CD4-positive, alpha-beta T cell (primary cell): ENCODE data around the gene PRKN. TPM values are rescaled to one million over a fixed set of nuclear protein-coding genes. Genes with fewer than 3 reads are reported as not detected.

ENCODE experiments used
- ATAC-seq: fragments of 200-7000 bp; cut with Tn5 transposase; one replicate; pipeline ENCODE4 v1.10.0; 2022; ENCODE audit warnings: mild to moderate bottlenecking; ENCODE audit not compliant: poor library complexity
- CTCF ChIA-PET: fragments of 350-600 bp; sonication (Branson Sonifier 250); formaldehyde crosslinking; loops from one replicate; lab custom pipeline; 2021; ENCODE audit warnings: antibody characterized with exemption, inconsistent platforms; lab: Charles Lee
- POLR2A ChIA-PET: fragments of 350-600 bp; sonication (Branson Sonifier 250); formaldehyde crosslinking; loops from one replicate; lab custom pipeline; 2021; ENCODE audit warnings: antibody characterized with exemption, inconsistent platforms; lab: Charles Lee
- DNase-seq, 14 experiments: peaks; one replicate each; pipeline ENCODE4 v3.0.0-alpha.2; 2013 to 2020; ENCODE audit warnings: mixed read lengths in 2 of 14
- H3K27ac ChIP-seq, 2 donors: one replicate each; pipeline versions ENCODE4 v1.5.1 to v1.7.0; 2013; ENCODE audit warnings: low read length in 2 of 2, low read depth in 1 of 2, mild to moderate bottlenecking in 1 of 2
- H3K27me3 ChIP-seq, 2 experiments: 1 replicate in 1 of 2; 2 replicates in 1 of 2; pipeline versions ENCODE4 v1.6.1 to v1.7.0; 2013; ENCODE audit warnings: low read length in 2 of 2, control low read depth in 1 of 2, mild to moderate bottlenecking in 1 of 2, moderate library complexity in 1 of 2; ENCODE audit not compliant: insufficient read depth in 2 of 2, control insufficient read depth in 1 of 2
- H3K36me3 ChIP-seq: one replicate; pipeline ENCODE4 v1.6.1; 2013; ENCODE audit warnings: low read length, control low read depth; ENCODE audit not compliant: insufficient read depth
- H3K4me1 ChIP-seq: one replicate; pipeline ENCODE4 v1.6.1; 2013; ENCODE audit warnings: low read length, control low read depth; ENCODE audit not compliant: insufficient read depth
- H3K4me3 ChIP-seq: one replicate; pipeline ENCODE4 v1.5.1; 2013; ENCODE audit warnings: mild to moderate bottlenecking, low read length, moderate library complexity
- H3K9me3 ChIP-seq, 2 experiments: 1 replicate in 1 of 2; 2 replicates in 1 of 2; pipeline versions ENCODE4 v1.6.1 to v1.7.0; 2013; ENCODE audit warnings: low read length in 2 of 2, mild to moderate bottlenecking in 2 of 2, control low read depth in 1 of 2, moderate library complexity in 1 of 2; ENCODE audit not compliant: control insufficient read depth in 1 of 2, insufficient read depth in 1 of 2
- H3K27ac Mint-ChIP-seq: one replicate; pipeline ENCODE4 v1.8.0; 2020; ENCODE audit warnings: mixed read lengths
- H3K27me3 Mint-ChIP-seq: one replicate; pipeline ENCODE4 v1.8.0; 2021; ENCODE audit warnings: mixed read lengths
- H3K36me3 Mint-ChIP-seq: one replicate; pipeline ENCODE4 v1.8.0; 2021; ENCODE audit warnings: low read depth, mixed read lengths
- H3K4me1 Mint-ChIP-seq: one replicate; pipeline ENCODE4 v1.8.0; 2021; ENCODE audit warnings: low read depth, mixed read lengths
- H3K4me3 Mint-ChIP-seq: one replicate; pipeline ENCODE4 v1.8.0; 2020; ENCODE audit warnings: mild to moderate bottlenecking, mixed read lengths
- H3K9me3 Mint-ChIP-seq: one replicate; pipeline ENCODE4 v1.8.0; 2020; ENCODE audit warnings: mixed read lengths
- intact Hi-C, 2 experiments: fragments of 100-400 bp; cut with DNase I in 1 of 2; cut with micrococcal nuclease in 1 of 2; formaldehyde crosslinking; loops; one replicate each; pipeline versions ENCODE4 v1.15.1 to v1.9.0; 2023 to 2025; cut with DNase I, micrococcal nuclease
- total RNA-seq, 174 experiments: library from RNA in 2 of 174; stranded (reverse) in 2 of 174; gene quantifications; one replicate each; pipeline ENCODE4 v1.2.3 and lab custom pipeline; 2021 to 2026
- TF ChIP-seq, protein P1 (sequence below): fragments of 200-600 bp; IDR thresholded peaks from one replicate; pipeline ENCODE4 v1.8.0; 2022; ENCODE audit warnings: antibody characterized with exemption, mild to moderate bottlenecking

Gene PRKN
- total RNA-seq, 2 experiments from 2014 or later, result 5.2 to 5.4 TPM

DNA sequence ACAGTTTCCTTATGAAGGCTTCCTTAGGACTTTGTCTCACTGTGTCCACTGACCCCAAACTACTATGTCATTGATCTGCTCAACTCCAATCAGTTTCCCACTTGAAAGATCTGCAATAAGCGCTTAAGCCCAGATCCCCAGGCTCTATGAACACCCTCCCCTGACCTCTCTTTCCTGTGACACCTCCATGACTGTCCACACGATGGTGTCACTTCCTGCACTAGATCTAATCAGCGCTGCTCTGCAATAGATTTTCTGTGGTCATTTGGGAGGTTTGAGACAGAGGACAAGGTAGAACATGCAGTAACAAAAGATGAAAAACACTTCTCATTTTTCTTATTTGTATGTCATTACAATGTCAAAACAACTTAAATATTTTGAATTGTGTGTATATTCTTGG, 1149.1 kb downstream of the PRKN start:
- ChIA-PET POLR2A (no interaction called here), CTCF (no interaction called here)
- Histone ChIP-seq H3K36me3 (no peaks in the 10 kb centered on the region), H3K27me3 (no peaks in the 10 kb centered on the region), H3K4me3 (no peak overlapping the region), H3K4me1 (no peaks in the 10 kb centered on the region), H3K9me3 (no peaks in the 10 kb centered on the region), H3K27ac (no peak overlapping the region)
- H3K4me1 Mint-ChIP-seq, result no peaks in the 10 kb centered on the region
- TF ChIP-seq, protein P1, sequence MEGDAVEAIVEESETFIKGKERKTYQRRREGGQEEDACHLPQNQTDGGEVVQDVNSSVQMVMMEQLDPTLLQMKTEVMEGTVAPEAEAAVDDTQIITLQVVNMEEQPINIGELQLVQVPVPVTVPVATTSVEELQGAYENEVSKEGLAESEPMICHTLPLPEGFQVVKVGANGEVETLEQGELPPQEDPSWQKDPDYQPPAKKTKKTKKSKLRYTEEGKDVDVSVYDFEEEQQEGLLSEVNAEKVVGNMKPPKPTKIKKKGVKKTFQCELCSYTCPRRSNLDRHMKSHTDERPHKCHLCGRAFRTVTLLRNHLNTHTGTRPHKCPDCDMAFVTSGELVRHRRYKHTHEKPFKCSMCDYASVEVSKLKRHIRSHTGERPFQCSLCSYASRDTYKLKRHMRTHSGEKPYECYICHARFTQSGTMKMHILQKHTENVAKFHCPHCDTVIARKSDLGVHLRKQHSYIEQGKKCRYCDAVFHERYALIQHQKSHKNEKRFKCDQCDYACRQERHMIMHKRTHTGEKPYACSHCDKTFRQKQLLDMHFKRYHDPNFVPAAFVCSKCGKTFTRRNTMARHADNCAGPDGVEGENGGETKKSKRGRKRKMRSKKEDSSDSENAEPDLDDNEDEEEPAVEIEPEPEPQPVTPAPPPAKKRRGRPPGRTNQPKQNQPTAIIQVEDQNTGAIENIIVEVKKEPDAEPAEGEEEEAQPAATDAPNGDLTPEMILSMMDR, result no peak
- no peak for ATAC-seq
- H3K27ac Mint-ChIP-seq, result no peak overlapping the region
- H3K9me3 Mint-ChIP-seq, result peaks cover 3% of the 10 kb centered on the region
- H3K27me3 Mint-ChIP-seq, result no peaks in the 10 kb centered on the region
- no peaks in the 10 kb centered on the region for H3K36me3 Mint-ChIP-seq
- DNase-seq, result no peak
- intact Hi-C loops, result no loop called here
- no peak overlapping the region for H3K4me3 Mint-ChIP-seq

DNA sequence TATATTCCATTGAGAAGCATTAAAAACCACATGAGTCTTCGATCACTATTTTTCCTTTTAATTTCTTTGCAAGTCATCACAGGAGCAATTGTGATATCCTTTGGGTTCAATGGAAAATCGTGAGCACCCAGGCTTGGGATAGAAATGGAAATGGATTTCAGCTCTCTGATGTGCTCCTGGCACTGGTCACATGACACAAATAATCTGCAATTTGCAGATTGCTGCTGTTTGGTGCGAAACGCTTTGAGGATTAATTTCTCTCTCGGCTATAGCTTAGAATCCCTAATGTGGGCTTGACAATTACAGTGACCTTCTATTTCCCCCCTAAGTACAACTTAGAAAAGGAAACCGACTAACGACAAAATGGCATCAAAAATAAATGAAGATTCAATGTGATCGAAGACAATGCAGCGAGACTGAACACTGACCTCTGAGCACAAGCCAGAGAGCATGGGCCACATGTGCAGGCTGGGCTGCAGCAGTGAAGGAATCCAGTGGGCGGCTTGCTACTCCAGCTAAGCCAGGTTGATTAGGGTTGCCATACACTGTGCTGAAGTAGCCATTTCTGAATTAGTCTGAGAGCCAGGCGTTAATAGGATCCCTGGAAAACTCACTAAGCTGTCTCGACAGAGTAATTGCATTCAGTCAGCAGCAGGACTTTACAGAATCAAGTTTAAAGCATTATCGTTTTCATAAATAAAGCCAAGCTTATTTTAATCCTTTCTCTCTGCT, 1151.9 kb downstream of the PRKN start:
- H3K4me3 ChIP-seq, result no peak overlapping the region
- POLR2A ChIA-PET, result no interaction called here
- H3K36me3 Mint-ChIP-seq, result no peaks in the 10 kb centered on the region
- ATAC-seq (no peak), DNase-seq (no peak)
- no peaks in the 10 kb centered on the region for H3K4me1 ChIP-seq
- TF ChIP-seq, protein P1, result no peak
- no peaks in the 10 kb centered on the region for H3K4me1 Mint-ChIP-seq
- no peaks in the 10 kb centered on the region for H3K36me3 ChIP-seq
- H3K9me3 ChIP-seq, result peaks cover 0 to 5% of the 10 kb centered on the region in 2 experiments
- intact Hi-C loops, result no loop called here
- H3K4me3 Mint-ChIP-seq, result no peak overlapping the region
- no peak overlapping the region for H3K27ac ChIP-seq
- no peaks in the 10 kb centered on the region for H3K27me3 ChIP-seq
- CTCF ChIA-PET, result interaction anchor here (0.6 to 1.2 kb wide), 2 partner anchors 11 to 43 kb away, joined by 3 read pairs; no protein-coding TSS in a partner anchor
- no peaks in the 10 kb centered on the region for H3K27me3 Mint-ChIP-seq
- H3K27ac Mint-ChIP-seq, result no peak overlapping the region
- peaks cover 2% of the 10 kb centered on the region for H3K9me3 Mint-ChIP-seq

DNA sequence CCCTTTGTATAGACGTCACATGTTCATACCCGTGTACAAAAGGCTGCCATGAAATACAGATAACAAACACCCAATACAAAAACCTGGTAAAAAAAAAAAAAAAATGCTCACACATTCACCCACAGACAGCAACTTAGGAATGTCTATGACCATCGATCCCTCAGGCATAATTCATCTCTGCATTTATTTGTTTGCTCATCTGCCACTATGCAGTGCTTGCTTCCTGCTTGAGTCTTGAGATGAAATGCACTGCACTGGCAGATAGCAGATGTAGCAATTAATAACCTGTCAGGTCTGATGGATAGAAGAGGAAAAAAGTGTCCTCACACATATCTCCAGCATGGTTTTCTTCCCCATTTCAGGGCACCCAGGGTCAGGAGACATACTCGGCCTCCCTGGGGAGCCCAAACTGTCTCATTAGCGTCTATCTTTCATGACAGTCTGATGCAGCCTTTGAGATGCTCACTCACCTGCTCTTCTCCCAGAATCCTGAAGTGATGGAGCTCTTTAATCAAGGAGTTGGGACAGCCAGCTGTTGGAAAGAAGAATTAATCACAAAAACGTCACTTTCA, 1158.6 kb downstream of the PRKN start:
- H3K27ac Mint-ChIP-seq, result no peak overlapping the region
- POLR2A ChIA-PET, result no interaction called here
- Histone ChIP-seq H3K36me3 (no peaks in the 10 kb centered on the region), H3K4me3 (no peak overlapping the region), H3K27me3 (no peaks in the 10 kb centered on the region), H3K9me3 (peaks cover 0 to 5% of the 10 kb centered on the region in 2 experiments), H3K27ac (no peak overlapping the region), H3K4me1 (no peaks in the 10 kb centered on the region)
- TF ChIP-seq, protein P1, result no peak
- H3K4me3 Mint-ChIP-seq, result no peak overlapping the region
- DNase-seq (no peak), ATAC-seq (no peak)
- H3K27me3 Mint-ChIP-seq, result no peaks in the 10 kb centered on the region
- peaks cover 2% of the 10 kb centered on the region for H3K9me3 Mint-ChIP-seq
- CTCF ChIA-PET, result no interaction called here
- H3K36me3 Mint-ChIP-seq, result no peaks in the 10 kb centered on the region
- intact Hi-C loops, result no loop called here
- H3K4me1 Mint-ChIP-seq, result no peaks in the 10 kb centered on the region
